NCI-H2227 (cell line): ENCODE measurements around the gene MB21D2.

Experiments used
- DNase-seq: peaks from one replicate; lab custom pipeline; 2025; ENCODE audit not compliant: unreplicated experiment; lab: John Stamatoyannopoulos, UW

Gene MB21D2

GRCh38 chr3:192923731-192924130, 6.1 kb upstream of the MB21D2 start:
- DNase-seq: no peak

GRCh38 chr3:192921793-192922192, 4.1 kb upstream of the MB21D2 start:
- no peak for DNase-seq

- DNase-seq: no peak
Observed at GRCh38 chr3:192920411-192920810, 2.8 kb upstream of the MB21D2 start.

- no peak for DNase-seq
Observed at GRCh38 chr3:192919901-192920300, 2.2 kb upstream of the MB21D2 start.

GRCh38 chr3:192918275-192918588, 576 bp upstream of the MB21D2 start:
- DNase-seq: no peak

- peak; percentile 55 for DNase-seq
Observed at GRCh38 chr3:192917028-192917403, 640 bp downstream of the MB21D2 start.

GRCh38 chr3:192916371-192917027, 1.2 kb downstream of the MB21D2 start:
- DNase-seq: peak; percentile 55

GRCh38 chr3:192915722-192916121, 1.9 kb downstream of the MB21D2 start:
- DNase-seq: peak; percentile 60

GRCh38 chr3:192915304-192915703, 2.4 kb downstream of the MB21D2 start:
- DNase-seq: peak; percentile 48

- no peak for DNase-seq
Observed at GRCh38 chr3:192914848-192915247, 2.8 kb downstream of the MB21D2 start.

- no peak for DNase-seq
Observed at GRCh38 chr3:192913540-192913939, 4.1 kb downstream of the MB21D2 start.

- no peak for DNase-seq
Observed at GRCh38 chr3:192911293-192911692, 6.4 kb downstream of the MB21D2 start.

GRCh38 chr3:192907784-192908183, 9.9 kb downstream of the MB21D2 start:
- no peak for DNase-seq

GRCh38 chr3:192906940-192907339, 10.7 kb downstream of the MB21D2 start:
- peak; percentile 85 for DNase-seq

GRCh38 chr3:192905980-192906678, 11.5 kb downstream of the MB21D2 start:
- DNase-seq: no peak

GRCh38 chr3:192904632-192905289, 12.9 kb downstream of the MB21D2 start:
- peak; percentile 17 for DNase-seq

- no peak for DNase-seq
Observed at GRCh38 chr3:192902549-192902948, 15.1 kb downstream of the MB21D2 start.

GRCh38 chr3:192901435-192901834, 16.2 kb downstream of the MB21D2 start:
- no peak for DNase-seq

GRCh38 chr3:192899540-192899982, 18.1 kb downstream of the MB21D2 start:
- no peak for DNase-seq

GRCh38 chr3:192897005-192897404, 20.7 kb downstream of the MB21D2 start:
- DNase-seq: no peak

- no peak for DNase-seq
Observed at GRCh38 chr3:192896208-192896607, 21.4 kb downstream of the MB21D2 start.

GRCh38 chr3:192894676-192895075, 23.0 kb downstream of the MB21D2 start:
- DNase-seq: no peak
